SK-N-DZ (cell line): ENCODE measurements around the gene SUPT5H.
A peak's percentile ranks its signal among the peaks of the same experiment; 100 is the strongest.
"Not testable (repeated sequence)": the region's sequence is repeated elsewhere in the genome, so short reads cannot be mapped to it uniquely, and the experiment has no call there.

Experiments
- DNase-seq: peaks from one replicate; pipeline ENCODE4 v3.0.0-alpha.2; 2015; ENCODE audit warnings: low spot score

SUPT5H gene

GRCh38 chr19:39425744-39426143 is 19.6 kb upstream of the SUPT5H start:
- no peak for DNase-seq

DNA sequence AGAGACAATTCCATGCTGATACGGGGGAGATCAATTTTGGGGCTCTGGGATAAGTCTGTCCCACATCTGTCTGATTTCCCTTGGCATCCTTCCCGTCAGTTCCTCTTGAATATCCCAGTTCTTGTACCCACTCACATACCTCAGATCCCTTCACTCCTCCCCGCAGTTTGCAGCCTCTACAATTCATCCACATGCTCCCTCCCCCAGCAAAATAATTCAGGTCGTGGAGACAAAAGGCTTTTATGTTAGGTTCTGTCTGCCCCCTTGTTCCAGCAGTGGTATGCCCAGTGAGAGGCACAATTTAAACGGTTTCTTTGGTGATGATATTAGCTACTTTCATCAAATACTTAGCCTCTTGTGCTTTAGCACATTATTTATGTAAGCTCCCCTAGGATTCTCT is 19.2 kb upstream of the SUPT5H start:
- DNase-seq: no peak

DNA sequence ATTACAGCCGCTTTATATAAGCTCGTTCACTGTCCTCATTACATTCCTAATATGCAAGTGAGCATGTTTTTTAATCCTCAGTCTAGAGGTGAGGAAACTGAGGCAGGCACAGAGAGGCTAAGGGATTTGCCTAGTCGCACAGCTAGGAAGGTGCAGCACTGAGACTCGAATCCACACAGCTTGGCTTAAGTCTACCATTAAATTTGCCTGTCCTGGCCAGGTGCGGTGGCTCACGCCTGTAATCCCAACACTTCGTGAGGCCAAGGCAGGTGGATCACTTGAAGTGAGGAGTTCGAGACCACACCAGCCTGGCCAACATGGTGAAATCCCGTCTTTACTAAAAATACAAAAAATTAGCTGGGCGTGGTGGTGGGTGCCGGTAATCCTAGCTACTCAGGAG is 17.7 kb upstream of the SUPT5H start:
- DNase-seq: no peak

- no peak for DNase-seq
Observed at GRCh38 chr19:39428283-39429112, 16.9 kb upstream of the SUPT5H start.

GRCh38 chr19:39430675-39431593 is 14.4 kb upstream of the SUPT5H start:
- DNase-seq: no peak

DNA sequence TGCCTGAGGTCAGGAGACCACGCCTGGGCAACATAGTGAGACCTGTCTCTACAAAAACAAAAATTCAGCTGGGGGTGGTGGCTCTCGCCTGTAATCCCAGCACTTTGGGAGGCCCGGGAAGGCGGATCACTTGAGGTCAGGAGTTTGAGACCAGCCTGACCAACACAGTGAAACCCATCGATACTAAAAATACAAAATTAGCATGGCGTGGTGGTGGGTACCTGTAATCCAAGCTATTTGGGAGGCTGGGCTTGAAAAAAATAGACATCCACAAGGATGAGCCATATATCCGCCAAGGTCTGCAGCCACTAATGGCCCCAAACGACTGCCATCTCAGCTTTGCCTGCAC is 12.7 kb upstream of the SUPT5H start:
- no peak for DNase-seq

- no peak for DNase-seq
Observed at GRCh38 chr19:39433480-39434079, 11.8 kb upstream of the SUPT5H start.

GRCh38 chr19:39434123-39435076 is 11.0 kb upstream of the SUPT5H start:
- no peak for DNase-seq

GRCh38 chr19:39435499-39436349 is 9.7 kb upstream of the SUPT5H start, which contains the start of gene RPS16:
Gene RPS16, minus strand, starts transcription at chr19:39435949. Its CDS starts 54 bp downstream, at chr19:39435895.
- peak; percentile 97 for DNase-seq

- DNase-seq: no peak
Observed at GRCh38 chr19:39436350-39436716, 9.0 kb upstream of the SUPT5H start.

- no peak for DNase-seq
Observed at GRCh38 chr19:39438270-39438934, 7.0 kb upstream of the SUPT5H start.

DNA sequence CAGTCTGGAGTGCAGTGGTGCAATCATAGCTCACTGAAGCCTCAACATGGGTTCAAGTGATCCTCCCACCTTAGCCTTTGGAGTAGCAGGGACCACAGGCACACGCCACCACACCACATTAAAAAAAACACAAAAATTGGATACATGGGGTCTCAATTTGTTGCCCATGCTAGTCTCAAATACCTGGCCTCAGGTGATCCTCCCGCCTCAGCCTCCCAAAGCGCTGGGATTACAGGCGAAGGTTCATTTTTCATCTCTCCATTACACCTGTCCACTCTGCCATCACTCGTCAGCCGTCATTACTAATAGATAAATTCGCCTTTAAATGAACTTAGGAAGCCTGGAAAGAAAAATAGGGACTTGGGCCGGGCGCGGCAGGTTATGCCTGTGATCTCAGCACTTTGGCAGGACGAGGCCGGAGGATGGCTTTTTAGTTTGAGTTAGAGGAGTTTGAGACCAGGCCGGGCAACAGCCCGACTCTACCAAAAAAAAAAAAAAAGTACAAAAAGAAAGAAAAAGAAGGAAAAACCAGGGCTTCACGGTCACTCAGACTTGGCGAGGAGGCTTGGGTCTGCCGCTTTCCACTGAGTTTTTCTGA is 685 bp upstream of the SUPT5H start:
- no peak for DNase-seq

GRCh38 chr19:39446365-39447084 is 1.1 kb downstream of the SUPT5H start:
- no peak for DNase-seq

GRCh38 chr19:39448271-39448670 is 2.9 kb downstream of the SUPT5H start:
- no peak for DNase-seq

GRCh38 chr19:39449116-39449797 is 3.9 kb downstream of the SUPT5H start:
- DNase-seq: no peak

- DNase-seq: not testable (repeated sequence)
Observed at GRCh38 chr19:39451257-39451656, 5.9 kb downstream of the SUPT5H start.

DNA sequence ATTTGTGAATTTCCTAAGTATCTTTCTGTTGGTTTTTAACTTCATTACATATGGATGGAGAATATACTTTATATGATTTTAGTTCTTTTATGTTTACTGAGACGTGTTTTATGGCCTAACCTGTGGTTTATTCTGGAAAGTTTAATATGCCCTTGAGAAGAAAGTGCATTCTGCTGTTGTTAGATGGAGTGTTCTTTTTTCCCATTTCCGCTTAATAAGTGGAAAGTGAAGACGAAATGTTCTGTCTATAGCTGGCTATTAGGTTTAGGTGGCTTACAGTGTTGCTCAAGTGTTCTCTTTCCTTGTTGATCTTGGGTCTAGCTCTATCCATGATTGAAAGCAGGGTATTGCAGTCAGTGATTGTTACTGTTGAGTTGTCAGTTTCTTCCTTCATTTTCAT is 18.0 kb downstream of the SUPT5H start:
- DNase-seq: no peak
